AG04450 (cell line): ENCODE results near the gene SLC35G3. TPM values are rescaled to one million over a fixed set of nuclear protein-coding genes. Genes with fewer than 3 reads are reported as not detected.
"Not testable (repeated sequence)": the region's sequence is repeated elsewhere in the genome, so short reads cannot be mapped to it uniquely, and the experiment has no call there.

ENCODE experiments used
- CTCF ChIA-PET: fragments of 300-600, 350-600 bp; formaldehyde crosslinking; extraction: SDS; loops from one replicate; lab custom pipeline; 2022; ENCODE audit warnings: antibody characterized with exemption, inconsistent platforms; lab: Charles Lee
- POLR2A ChIA-PET: fragments of 350-600 bp; formaldehyde crosslinking; extraction: SDS; loops from one replicate; lab custom pipeline; 2021; ENCODE audit warnings: antibody characterized with exemption, inconsistent platforms; lab: Yijun Ruan, JAX
- DNase-seq: peaks from one replicate; pipeline ENCODE4 v3.0.0-alpha.2; 2011; ENCODE audit warnings: low read depth, low spot score
- H3K27ac ChIP-seq: one replicate; pipeline ENCODE4 v1.5.1; 2012; ENCODE audit warnings: low read depth, low read length, control low read depth
- H3K27me3 ChIP-seq: one replicate; pipeline ENCODE4 v1.6.0; 2012; ENCODE audit warnings: low read length; ENCODE audit not compliant: control insufficient read depth, insufficient read depth
- H3K4me3 ChIP-seq: 2 replicates; pipeline ENCODE4 v1.5.1; 2011; ENCODE audit warnings: mild to moderate bottlenecking, low read depth, low read length, control low read depth
- H3K9me3 ChIP-seq: 2 replicates; pipeline ENCODE4 v1.5.1; 2012; ENCODE audit warnings: low read length; ENCODE audit not compliant: control insufficient read depth, insufficient read depth
- CTCF ChIP-seq: IDR thresholded peaks from 2 replicates; pipeline ENCODE4 v1.5.1; 2011; ENCODE audit warnings: low read depth, low read length, control low read depth, inconsistent platforms
- polyA plus RNA-seq: library from polyadenylated mRNA; depleted of rRNA; stranded (reverse); fragments of >200 nt; gene quantifications from 2 replicates; pipeline ENCODE4 v1.2.3, GENCODE V29; 2011

Gene SLC35G3
- polyA plus RNA-seq, 1 experiment: not detected

- Histone ChIP-seq H3K27ac (no peak overlapping the region), H3K4me3 (no peak overlapping the region), H3K27me3 (peaks cover 4% of the 10 kb centered on the region), H3K9me3 (no peaks in the 10 kb centered on the region)
- POLR2A ChIA-PET: no interaction called here
- TF ChIP-seq CTCF: no peak
- DNase-seq: no peak
- CTCF ChIA-PET: no interaction called here
Measured at GRCh38 chr17:35183332-35183731, 10.9 kb downstream of the SLC35G3 start.

GRCh38 chr17:35179379-35179778, 14.8 kb downstream of the SLC35G3 start:
- H3K4me3 ChIP-seq, H3K27me3 ChIP-seq, POLR2A ChIA-PET, DNase-seq, H3K27ac ChIP-seq, H3K9me3 ChIP-seq: not testable (repeated sequence)
- CTCF ChIA-PET: interaction anchor here (0.7 kb wide), 1 partner anchor 74 kb away, joined by 6 read pairs; no protein-coding TSS in a partner anchor

GRCh38 chr17:35176897-35177296, 17.3 kb downstream of the SLC35G3 start:
- no peak for DNase-seq
- Histone ChIP-seq H3K9me3 (no peaks in the 10 kb centered on the region), H3K4me3 (no peak overlapping the region), H3K27me3 (peaks cover 2% of the 10 kb centered on the region), H3K27ac (peak overlapping the region; percentile 21)
- TF ChIP-seq CTCF: no peak
- ChIA-PET CTCF (no interaction called here), POLR2A (no interaction called here)

- no peak for TF ChIP-seq CTCF
- CTCF ChIA-PET: no interaction called here
- H3K27ac ChIP-seq: no peak overlapping the region
- POLR2A ChIA-PET: no interaction called here
- no peak overlapping the region for H3K4me3 ChIP-seq
- DNase-seq: no peak
- H3K27me3 ChIP-seq: peaks cover 2% of the 10 kb centered on the region
- no peaks in the 10 kb centered on the region for H3K9me3 ChIP-seq
Measured at GRCh38 chr17:35175638-35176415, 18.4 kb downstream of the SLC35G3 start.

- Histone ChIP-seq H3K4me3 (no peak overlapping the region), H3K9me3 (no peaks in the 10 kb centered on the region), H3K27me3 (peaks cover 2% of the 10 kb centered on the region), H3K27ac (no peak overlapping the region)
- ChIA-PET POLR2A (no interaction called here), CTCF (no interaction called here)
- no peak for TF ChIP-seq CTCF
- no peak for DNase-seq
Measured at GRCh38 chr17:35174835-35175334, 19.3 kb downstream of the SLC35G3 start.

- CTCF ChIA-PET: interaction anchor here (0.8 kb wide), 1 partner anchor 575 kb away, joined by 3 read pairs; no protein-coding TSS in a partner anchor
- H3K27me3 ChIP-seq, H3K27ac ChIP-seq, H3K9me3 ChIP-seq, DNase-seq, H3K4me3 ChIP-seq, POLR2A ChIA-PET: not testable (repeated sequence)
Measured at GRCh38 chr17:35172321-35172720, 21.9 kb downstream of the SLC35G3 start.
